ENCODE results near the gene MPO. TPM values are rescaled to one million over a fixed set of nuclear protein-coding genes. Genes with fewer than 3 reads are reported as not detected.
A peak's percentile ranks its signal among the peaks of the same experiment; 100 is the strongest.

MPO gene
- total RNA-seq, 1 donor from 2014 or later, result not detected

- no peak for DNase-seq (ENCODE audit: low read depth)
These were observed 47.2 kb downstream of the MPO start for GRCh38 chr17:58233543-58233942.

- DNase-seq (ENCODE audit: low read depth), result peak; percentile 79
These were observed 48.0 kb downstream of the MPO start for GRCh38 chr17:58232707-58233156.

GRCh38 chr17:58231641-58232040, 49.1 kb downstream of the MPO start:
- peak; percentile 45 for DNase-seq (ENCODE audit: low read depth)

GRCh38 chr17:58229881-58230280, 50.9 kb downstream of the MPO start:
- no peak for DNase-seq (ENCODE audit: low read depth)

GRCh38 chr17:58229384-58229783, 51.4 kb downstream of the MPO start:
- DNase-seq (ENCODE audit: low read depth), result no peak

GRCh38 chr17:58228679-58229078, 52.1 kb downstream of the MPO start:
- DNase-seq (ENCODE audit: low read depth), result no peak

GRCh38 chr17:58227733-58228132, 53.0 kb downstream of the MPO start:
- no peak for DNase-seq (ENCODE audit: low read depth)

- peak; percentile 91 for DNase-seq (ENCODE audit: low read depth)
These were observed 56.4 kb downstream of the MPO start for GRCh38 chr17:58224315-58224714.

Other genes with a start within 250 kb of the MPO start
- gene DYNLL2, start 197.5 kb downstream of the MPO start, total RNA-seq, result 10.4 and 20.7 TPM in 2 replicates
- not detected in 2 replicates for gene OR4D1, start 132.6 kb downstream of the MPO start, total RNA-seq
- not detected in 2 replicates for gene OR4D2, start 114.0 kb downstream of the MPO start, total RNA-seq
- not detected in 2 replicates for gene EPX, start 88.2 kb downstream of the MPO start, total RNA-seq
- 15.7 and 20.1 TPM in 2 replicates for gene MKS1, start 61.7 kb downstream of the MPO start, total RNA-seq
- not detected in 2 replicates for gene LPO, start 42.4 kb downstream of the MPO start, total RNA-seq
- gene TSPOAP1, start 47.9 kb upstream of the MPO start, total RNA-seq, result 0.17 and 6.1 TPM in 2 replicates
- 53.8 and 85.3 TPM in 2 replicates for gene SUPT4H1, start 71.3 kb upstream of the MPO start, total RNA-seq
- 2.3 and 6.0 TPM in 2 replicates for gene RNF43, start 136.6 kb upstream of the MPO start, total RNA-seq
- under 0.01 TPM in 1 of 2 replicates, not detected in the other for gene HSF5, start 207.5 kb upstream of the MPO start, total RNA-seq
- gene MTMR4, start 233.7 kb upstream of the MPO start, total RNA-seq, result 41.7 and 46.1 TPM in 2 replicates